Fibroblast of skin of back (primary cell): ENCODE data around the gene MAP3K21.

ENCODE experiments used
- DNase-seq: peaks from one replicate; pipeline ENCODE4 v3.0.0-alpha.2; 2013

MAP3K21 gene

DNA sequence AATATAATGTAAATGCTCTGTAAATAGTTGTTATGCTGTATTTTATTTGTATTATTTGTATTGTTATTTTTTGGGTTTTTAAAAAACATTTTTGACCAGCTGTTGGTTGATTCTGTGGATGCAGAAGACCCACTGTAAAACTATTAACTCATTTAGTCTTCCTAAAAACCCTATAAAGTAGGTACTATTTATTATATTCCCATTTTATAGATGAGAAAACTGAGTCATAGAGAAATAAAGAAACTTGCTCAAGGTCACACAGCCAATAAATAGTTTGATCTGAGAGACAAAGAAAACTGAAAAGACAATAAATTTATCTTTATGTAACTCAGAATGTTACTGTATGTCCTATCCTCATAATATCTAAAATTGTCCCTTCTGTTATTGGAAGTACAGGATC, 1.2 kb upstream of the MAP3K21 start:
- DNase-seq = no peak

GRCh38 chr1:233326811-233327650, 493 bp upstream of the MAP3K21 start:
- DNase-seq = peak; percentile 15

DNA sequence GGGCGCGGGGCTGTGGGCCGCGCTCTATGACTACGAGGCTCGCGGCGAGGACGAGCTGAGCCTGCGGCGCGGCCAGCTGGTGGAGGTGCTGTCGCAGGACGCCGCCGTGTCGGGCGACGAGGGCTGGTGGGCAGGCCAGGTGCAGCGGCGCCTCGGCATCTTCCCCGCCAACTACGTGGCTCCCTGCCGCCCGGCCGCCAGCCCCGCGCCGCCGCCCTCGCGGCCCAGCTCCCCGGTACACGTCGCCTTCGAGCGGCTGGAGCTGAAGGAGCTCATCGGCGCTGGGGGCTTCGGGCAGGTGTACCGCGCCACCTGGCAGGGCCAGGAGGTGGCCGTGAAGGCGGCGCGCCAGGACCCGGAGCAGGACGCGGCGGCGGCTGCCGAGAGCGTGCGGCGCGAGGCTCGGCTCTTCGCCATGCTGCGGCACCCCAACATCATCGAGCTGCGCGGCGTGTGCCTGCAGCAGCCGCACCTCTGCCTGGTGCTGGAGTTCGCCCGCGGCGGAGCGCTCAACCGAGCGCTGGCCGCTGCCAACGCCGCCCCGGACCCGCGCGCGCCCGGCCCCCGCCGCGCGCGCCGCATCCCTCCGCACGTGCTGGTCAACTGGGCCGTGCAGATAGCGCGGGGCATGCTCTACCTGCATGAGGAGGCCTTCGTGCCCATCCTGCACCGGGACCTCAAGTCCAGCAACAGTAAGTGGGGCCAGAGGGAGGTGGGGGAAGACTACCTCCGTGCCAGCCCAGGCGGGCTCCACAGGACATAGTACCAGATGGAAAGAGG, 808 bp downstream of the MAP3K21 start:
- DNase-seq = peak; percentile 6

DNA sequence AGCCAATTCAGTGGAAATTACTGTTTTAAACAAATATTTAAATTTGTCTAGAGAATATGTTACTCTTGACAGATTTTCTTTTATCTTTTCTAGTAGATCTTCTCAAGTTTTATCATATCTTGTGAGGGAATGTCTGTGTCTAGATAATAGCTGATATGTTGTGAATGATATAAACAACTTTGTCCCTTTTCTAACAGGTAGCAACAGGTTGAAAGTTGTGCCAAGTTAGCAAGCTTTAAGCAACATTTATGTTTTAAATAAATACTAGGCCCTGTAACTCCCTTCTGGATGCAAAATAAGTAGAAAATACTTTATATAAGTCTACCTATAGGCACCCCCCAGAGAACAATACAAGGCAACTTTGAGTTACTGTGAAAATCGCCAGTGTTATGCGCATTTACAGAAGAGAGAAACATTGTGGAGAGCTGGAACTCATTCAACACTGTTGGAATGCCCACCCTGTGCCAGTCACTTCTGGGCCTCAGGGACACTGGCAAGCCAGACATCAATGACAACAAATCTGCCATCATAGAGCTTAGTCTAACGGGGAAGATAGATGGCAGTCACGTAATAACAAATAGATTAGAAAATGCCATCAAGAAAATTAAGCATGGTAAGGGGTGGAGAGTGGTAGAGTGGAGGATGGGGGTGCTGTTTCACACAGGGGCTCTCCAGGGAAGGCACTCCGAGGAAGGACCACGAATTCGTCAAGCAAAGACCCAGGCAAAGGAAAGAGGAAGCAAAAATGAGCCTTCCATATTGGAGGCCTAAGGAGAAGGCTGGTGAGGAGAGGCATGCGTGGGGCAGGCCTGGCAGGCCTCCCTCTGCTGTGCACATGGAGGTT, 4.4 kb downstream of the MAP3K21 start:
- DNase-seq = no peak

GRCh38 chr1:233333086-233333485, 5.6 kb downstream of the MAP3K21 start:
- DNase-seq = no peak

- DNase-seq = no peak
Measured at GRCh38 chr1:233334092-233334491, 6.6 kb downstream of the MAP3K21 start.

- DNase-seq = no peak
Measured at GRCh38 chr1:233336554-233337456, 9.3 kb downstream of the MAP3K21 start.

- DNase-seq = no peak
Measured at GRCh38 chr1:233337505-233337904, 10.0 kb downstream of the MAP3K21 start.

- no peak for DNase-seq
Measured at GRCh38 chr1:233338102-233338501, 10.6 kb downstream of the MAP3K21 start.

GRCh38 chr1:233340031-233340555, 12.6 kb downstream of the MAP3K21 start:
- DNase-seq = no peak

DNA sequence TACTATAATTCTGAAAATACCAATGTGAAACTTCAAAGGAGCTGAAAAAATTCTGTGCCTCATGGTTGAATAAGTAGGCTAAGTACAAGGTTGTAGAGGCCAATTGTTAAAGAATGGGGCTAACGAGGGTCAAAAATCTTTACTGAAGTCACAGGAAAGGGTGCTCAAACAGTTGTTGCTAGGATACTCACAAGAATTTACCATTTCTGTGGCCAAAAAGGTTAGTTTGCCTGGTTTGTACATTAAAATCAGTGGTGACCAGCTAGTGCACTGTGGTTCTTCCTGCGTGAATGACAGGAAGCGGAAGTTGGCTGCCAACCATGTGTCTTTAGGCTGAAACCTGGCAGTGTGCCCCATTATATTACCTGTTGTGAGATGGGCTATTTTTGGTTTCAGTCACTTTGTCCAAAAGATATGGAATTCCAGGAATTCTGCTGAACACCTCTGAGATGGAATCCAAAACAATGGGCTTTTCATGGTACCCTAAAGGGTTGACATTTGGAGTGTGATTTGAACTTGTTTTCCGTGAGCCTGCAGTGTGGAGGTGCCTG, 13.5 kb downstream of the MAP3K21 start:
- DNase-seq = no peak

DNA sequence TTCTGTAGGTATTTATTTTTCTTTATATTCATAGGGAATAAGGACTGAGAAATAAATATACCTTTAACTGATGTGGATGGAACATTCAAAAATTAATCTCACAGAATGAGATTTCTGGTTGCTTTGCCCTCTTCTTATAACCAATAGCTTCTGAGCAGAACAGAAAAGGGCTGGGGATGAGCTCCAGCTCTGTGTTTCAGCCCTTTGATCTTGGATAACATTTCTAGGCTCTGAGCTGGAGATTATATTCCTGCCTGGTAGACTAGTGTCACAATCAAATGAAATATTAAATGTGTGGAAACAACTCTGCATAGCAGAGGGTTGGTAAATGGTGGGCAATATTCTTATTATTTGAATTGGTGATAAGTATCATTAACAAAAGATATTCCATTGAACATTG, 14.6 kb downstream of the MAP3K21 start:
- DNase-seq = no peak

- no peak for DNase-seq
Measured at GRCh38 chr1:233343262-233343661, 15.7 kb downstream of the MAP3K21 start.

DNA sequence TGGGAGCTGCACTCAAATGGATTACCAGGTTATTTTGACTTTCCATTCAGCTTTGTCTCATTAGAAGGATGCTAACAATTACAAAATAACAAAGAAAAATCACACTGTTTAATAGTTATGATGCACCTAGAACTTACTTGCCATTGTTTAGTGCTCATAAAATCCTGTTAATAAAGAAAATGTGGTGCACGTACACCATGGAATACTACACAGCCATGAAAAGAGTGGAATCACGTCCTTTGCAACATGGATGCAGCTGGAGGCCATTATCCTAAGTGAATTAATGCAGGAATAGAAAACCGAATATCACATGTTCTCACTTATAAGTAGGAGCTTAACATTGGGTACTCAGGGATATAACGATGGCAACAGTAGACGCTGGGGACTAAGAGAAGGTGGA, 19.8 kb downstream of the MAP3K21 start:
- DNase-seq = no peak

GRCh38 chr1:233349137-233349536, 21.6 kb downstream of the MAP3K21 start:
- no peak for DNase-seq

DNA sequence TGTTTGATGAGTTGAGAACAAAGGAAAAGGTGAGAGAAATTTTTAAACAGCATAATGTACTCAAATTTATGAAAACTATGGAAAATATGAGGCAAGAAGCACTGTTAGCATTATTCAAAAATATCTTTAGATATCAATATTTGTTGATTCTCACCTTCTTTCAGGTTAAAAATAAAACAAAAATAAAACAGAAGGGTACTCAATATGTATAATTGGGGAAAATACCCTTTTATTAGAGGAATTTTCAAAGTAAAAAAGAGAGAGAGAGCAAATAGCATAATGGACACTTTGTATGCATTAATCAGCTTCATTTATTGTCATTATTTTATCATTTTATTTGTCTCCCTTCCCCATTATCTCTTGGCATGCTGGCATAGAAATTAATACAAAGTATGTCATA, 27.5 kb downstream of the MAP3K21 start:
- no peak for DNase-seq

DNA sequence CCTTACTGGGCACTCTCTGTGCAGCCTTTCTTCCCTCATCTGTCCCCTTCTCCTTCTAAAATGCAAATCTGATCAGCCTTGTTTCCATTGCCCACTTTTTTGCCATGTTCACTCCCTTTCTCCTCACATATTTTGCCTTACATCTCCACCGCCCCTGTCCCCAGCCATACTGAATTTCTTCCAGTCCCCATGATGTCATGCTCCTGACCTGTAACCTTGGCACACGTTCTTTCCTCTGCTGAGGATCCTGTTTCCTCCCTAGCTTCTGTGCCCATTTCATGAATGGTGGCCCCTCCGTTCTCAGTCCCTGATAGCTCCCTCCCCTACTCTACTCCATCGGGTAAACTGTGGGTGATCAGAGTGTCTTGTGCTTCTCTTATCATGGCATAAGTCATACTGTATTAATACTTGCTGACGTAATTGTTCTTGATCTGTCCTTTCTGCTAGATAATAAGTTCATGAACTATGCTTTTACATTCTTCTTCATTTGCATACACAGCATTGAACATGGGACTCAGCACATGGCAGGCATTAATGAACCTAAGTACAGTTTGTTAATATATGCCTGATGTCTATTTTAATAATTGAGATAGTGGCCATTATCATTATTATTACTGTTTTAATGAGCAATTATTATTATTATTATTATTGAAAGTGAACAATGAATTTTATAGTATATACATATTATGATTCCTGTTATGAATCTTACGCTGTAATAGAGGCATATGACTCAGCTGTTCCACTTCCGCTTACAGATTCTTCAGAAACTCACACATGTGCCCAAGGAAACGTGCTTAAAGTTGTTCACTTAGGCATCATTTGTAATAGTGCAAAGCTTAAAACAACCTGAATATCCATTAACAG, 28.5 kb downstream of the MAP3K21 start:
- peak; percentile 3 for DNase-seq

GRCh38 chr1:233356705-233356987, 29.1 kb downstream of the MAP3K21 start:
- no peak for DNase-seq

GRCh38 chr1:233357595-233358397, 30.3 kb downstream of the MAP3K21 start:
- DNase-seq = peak; percentile 1

DNA sequence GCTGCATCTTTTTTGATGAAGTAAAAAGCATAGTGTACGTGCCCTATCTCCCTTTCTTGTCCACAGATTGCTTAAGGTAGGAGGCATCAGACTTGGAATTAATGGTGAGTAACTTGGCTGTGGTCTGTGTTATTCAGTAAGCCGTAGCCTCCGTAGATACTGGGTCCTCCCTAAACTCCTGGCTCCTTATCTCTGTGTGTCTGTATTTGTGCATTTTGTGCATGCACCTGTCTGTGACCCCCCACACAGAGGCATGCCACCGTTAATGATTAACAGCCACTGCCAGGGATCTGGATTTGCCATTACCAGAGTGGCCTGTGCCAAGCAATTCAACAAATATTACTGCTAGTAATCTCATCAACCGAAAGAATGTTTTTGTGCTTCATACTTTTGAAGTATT, 31.9 kb downstream of the MAP3K21 start:
- DNase-seq = no peak
